Uterus (tissue), 2 donors: ENCODE results near the gene RAPGEF3.

ENCODE experiments used
- POLR2A ChIP-seq, 2 donors: fragments of 450-650 bp; IDR thresholded peaks; one replicate each; pipeline ENCODE4 v1.6.1; 2016; ENCODE audit warnings: antibody characterized with exemption in 2 of 2, mild to moderate bottlenecking in 1 of 2, moderate library complexity in 1 of 2
- TF ChIP-seq, protein P1 (sequence below), 4 experiments: fragments of 200-600 bp in 2 of 4; fragments of 450-650 bp in 2 of 4; sonication (generic) in 2 of 4; IDR thresholded peaks; one replicate each; pipeline ENCODE4 v1.5.1; 2016 to 2019; ENCODE audit warnings: antibody characterized with exemption in 4 of 4, mild to moderate bottlenecking in 2 of 4, moderate library complexity in 1 of 4

DNA sequence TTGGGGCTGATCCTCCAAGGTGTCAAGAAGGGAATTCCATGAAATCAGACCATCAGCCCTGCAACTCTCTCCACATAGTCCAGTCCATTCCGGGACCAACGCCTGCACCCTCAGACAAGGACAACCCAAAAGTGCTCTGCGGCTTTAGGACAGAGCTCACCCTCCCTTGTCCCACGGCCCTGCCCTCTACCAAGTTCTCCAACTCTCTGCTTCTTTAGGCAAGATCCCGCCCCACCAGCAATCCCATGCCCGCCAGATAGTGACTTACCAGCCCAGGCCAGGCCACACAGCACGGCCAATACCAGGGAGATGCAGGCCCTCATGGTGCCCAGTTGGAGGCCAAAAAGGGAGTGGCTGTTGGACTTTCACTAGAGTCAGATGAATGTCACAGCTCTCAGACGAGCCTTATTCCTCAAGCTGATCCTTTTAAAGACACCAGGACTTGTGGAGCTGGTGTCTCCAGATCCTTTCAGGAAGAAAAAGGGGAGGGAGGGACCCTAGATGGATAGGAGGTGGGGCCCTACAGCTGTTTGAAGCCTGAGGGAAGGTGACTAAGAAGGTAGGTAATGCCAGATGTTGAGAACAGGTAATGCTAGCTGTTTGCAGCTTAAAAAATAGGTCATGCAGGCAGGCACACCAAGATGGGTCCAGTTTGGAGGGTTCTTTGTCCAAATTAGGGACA, 33.4 kb downstream of the RAPGEF3 start, which contains the start of gene ENDOU:
- TF ChIP-seq POLR2A (IDR thresholded peaks at IDR 0.05), result no peak
- TF ChIP-seq, protein P1, sequence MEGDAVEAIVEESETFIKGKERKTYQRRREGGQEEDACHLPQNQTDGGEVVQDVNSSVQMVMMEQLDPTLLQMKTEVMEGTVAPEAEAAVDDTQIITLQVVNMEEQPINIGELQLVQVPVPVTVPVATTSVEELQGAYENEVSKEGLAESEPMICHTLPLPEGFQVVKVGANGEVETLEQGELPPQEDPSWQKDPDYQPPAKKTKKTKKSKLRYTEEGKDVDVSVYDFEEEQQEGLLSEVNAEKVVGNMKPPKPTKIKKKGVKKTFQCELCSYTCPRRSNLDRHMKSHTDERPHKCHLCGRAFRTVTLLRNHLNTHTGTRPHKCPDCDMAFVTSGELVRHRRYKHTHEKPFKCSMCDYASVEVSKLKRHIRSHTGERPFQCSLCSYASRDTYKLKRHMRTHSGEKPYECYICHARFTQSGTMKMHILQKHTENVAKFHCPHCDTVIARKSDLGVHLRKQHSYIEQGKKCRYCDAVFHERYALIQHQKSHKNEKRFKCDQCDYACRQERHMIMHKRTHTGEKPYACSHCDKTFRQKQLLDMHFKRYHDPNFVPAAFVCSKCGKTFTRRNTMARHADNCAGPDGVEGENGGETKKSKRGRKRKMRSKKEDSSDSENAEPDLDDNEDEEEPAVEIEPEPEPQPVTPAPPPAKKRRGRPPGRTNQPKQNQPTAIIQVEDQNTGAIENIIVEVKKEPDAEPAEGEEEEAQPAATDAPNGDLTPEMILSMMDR (IDR thresholded peaks at IDR 0.05), result no peak
